ENCODE measurements around the gene JOSD1. TPM values are rescaled to one million over a fixed set of nuclear protein-coding genes. Genes with fewer than 3 reads are reported as not detected.

JOSD1 gene
- total RNA-seq, 2 donors from 2014 or later: 21.2 to 26.7 TPM

DNA sequence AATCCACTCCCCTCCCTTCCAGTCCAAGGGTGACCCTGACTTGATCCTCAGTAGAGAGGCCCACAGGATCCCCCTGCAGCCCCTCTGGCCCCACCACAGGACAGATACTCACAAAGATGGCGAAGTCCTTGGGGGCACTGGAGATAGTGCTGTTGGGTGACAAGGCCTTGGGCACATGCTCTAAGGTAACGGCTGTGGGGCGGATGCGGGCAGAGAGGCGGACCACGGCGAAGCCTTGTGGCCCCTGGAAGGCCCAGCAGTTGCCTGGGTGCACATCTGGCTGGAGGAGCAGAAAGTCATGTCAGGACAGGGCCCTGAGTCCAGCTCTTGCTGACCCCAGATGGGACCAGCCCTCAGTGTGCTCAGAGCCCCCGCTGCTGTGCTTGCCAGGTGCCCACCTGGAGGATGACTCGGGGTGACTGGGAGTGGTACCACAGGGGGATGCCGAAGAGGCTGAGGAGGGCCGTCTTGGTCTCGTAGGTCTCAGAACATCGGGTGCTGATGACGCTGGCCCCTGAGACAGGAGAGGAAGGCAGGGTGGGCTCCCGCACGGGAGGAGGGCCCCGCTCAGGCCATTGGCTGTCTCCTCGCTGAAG is 37.8 kb upstream of the JOSD1 start:
- no peak overlapping the region for H3K9ac ChIP-seq (ENCODE audit: extremely low read depth, low read length, poor library complexity, severe bottlenecking)
- WGBS, 2 experiments (ENCODE audit: insufficient coverage in 1 of 2, insufficient read length in 1 of 2): 92 to 95% methylated on average over 9 to 18 of the region's 18 CpGs

GRCh38 chr22:38737302-38738060 is 36.7 kb upstream of the JOSD1 start:
- H3K4me1 ChIP-seq (ENCODE audit: control insufficient read depth, insufficient read depth, low read length): no peaks in the 10 kb centered on the region
- H3K27ac ChIP-seq (ENCODE audit: low read depth, low read length): no peak overlapping the region
- H3K4me3 Mint-ChIP-seq: no peak overlapping the region
- no peaks in the 10 kb centered on the region for H3K27me3 Mint-ChIP-seq (ENCODE audit: insufficient read depth)
- H3K9ac ChIP-seq (ENCODE audit: extremely low read depth, low read length, poor library complexity, severe bottlenecking): no peak overlapping the region
- peaks cover 49% of the 10 kb centered on the region for H3K36me3 Mint-ChIP-seq (ENCODE audit: low read depth)
- H3K27me3 ChIP-seq (ENCODE audit: control insufficient read depth, insufficient read depth, low read length, poor library complexity, severe bottlenecking): no peaks in the 10 kb centered on the region
- no peaks in the 10 kb centered on the region for H3K9me3 Mint-ChIP-seq
- DNase-seq: no peak
- H3K4me3 ChIP-seq (ENCODE audit: low read length): no peak overlapping the region
- no peaks in the 10 kb centered on the region for H3K4me1 Mint-ChIP-seq
- TF ChIP-seq, protein P1, sequence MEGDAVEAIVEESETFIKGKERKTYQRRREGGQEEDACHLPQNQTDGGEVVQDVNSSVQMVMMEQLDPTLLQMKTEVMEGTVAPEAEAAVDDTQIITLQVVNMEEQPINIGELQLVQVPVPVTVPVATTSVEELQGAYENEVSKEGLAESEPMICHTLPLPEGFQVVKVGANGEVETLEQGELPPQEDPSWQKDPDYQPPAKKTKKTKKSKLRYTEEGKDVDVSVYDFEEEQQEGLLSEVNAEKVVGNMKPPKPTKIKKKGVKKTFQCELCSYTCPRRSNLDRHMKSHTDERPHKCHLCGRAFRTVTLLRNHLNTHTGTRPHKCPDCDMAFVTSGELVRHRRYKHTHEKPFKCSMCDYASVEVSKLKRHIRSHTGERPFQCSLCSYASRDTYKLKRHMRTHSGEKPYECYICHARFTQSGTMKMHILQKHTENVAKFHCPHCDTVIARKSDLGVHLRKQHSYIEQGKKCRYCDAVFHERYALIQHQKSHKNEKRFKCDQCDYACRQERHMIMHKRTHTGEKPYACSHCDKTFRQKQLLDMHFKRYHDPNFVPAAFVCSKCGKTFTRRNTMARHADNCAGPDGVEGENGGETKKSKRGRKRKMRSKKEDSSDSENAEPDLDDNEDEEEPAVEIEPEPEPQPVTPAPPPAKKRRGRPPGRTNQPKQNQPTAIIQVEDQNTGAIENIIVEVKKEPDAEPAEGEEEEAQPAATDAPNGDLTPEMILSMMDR (conservative IDR thresholded peaks at IDR 0.05): no peak
- H3K9me3 ChIP-seq (ENCODE audit: control insufficient read depth, low read length): no peaks in the 10 kb centered on the region
- WGBS, 2 experiments (ENCODE audit: insufficient coverage in 1 of 2, insufficient read length in 1 of 2): 91 to 94% methylated on average over 17 to 21 of the region's 21 CpGs
- H3K27ac Mint-ChIP-seq: peak overlapping the region; percentile 55
- peaks cover 88% of the 10 kb centered on the region for H3K36me3 ChIP-seq (ENCODE audit: control insufficient read depth, insufficient read depth, low read length)

More for the DNA sequence above, 37.8 kb upstream of the JOSD1 start:
- Mint-ChIP-seq H3K9me3 (no peaks in the 10 kb centered on the region), H3K4me1 (no peaks in the 10 kb centered on the region), H3K27ac (no peak overlapping the region), H3K27me3 (ENCODE audit: insufficient read depth) (no peaks in the 10 kb centered on the region), H3K36me3 (ENCODE audit: low read depth) (peaks cover 49% of the 10 kb centered on the region), H3K4me3 (no peak overlapping the region)
- Histone ChIP-seq H3K27me3 (ENCODE audit: control insufficient read depth, insufficient read depth, low read length, poor library complexity, severe bottlenecking) (no peaks in the 10 kb centered on the region), H3K9me3 (ENCODE audit: control insufficient read depth, low read length) (no peaks in the 10 kb centered on the region), H3K36me3 (ENCODE audit: control insufficient read depth, insufficient read depth, low read length) (peaks cover 91% of the 10 kb centered on the region), H3K4me1 (ENCODE audit: control insufficient read depth, insufficient read depth, low read length) (no peaks in the 10 kb centered on the region), H3K27ac (ENCODE audit: low read depth, low read length) (no peak overlapping the region), H3K4me3 (ENCODE audit: low read length) (no peak overlapping the region)
- TF ChIP-seq, protein P1 (conservative IDR thresholded peaks at IDR 0.05): no peak
- DNase-seq: no peak

- no peak overlapping the region for H3K9ac ChIP-seq (ENCODE audit: extremely low read depth, low read length, poor library complexity, severe bottlenecking)
- WGBS, 2 experiments (ENCODE audit: insufficient coverage in 1 of 2, insufficient read length in 1 of 2): 96% methylated on average over 4 to 7 of the region's 7 CpGs
- H3K36me3 Mint-ChIP-seq (ENCODE audit: low read depth): peaks cover 42% of the 10 kb centered on the region
These were observed 35.5 kb upstream of the JOSD1 start for GRCh38 chr22:38736257-38736570.

More at GRCh38 chr22:38736257-38736570, 35.5 kb upstream of the JOSD1 start:
- Histone ChIP-seq H3K27ac (ENCODE audit: low read depth, low read length) (no peak overlapping the region), H3K4me3 (ENCODE audit: low read length) (no peak overlapping the region), H3K9me3 (ENCODE audit: control insufficient read depth, low read length) (no peaks in the 10 kb centered on the region), H3K4me1 (ENCODE audit: control insufficient read depth, insufficient read depth, low read length) (no peaks in the 10 kb centered on the region), H3K27me3 (ENCODE audit: control insufficient read depth, insufficient read depth, low read length, poor library complexity, severe bottlenecking) (no peaks in the 10 kb centered on the region), H3K36me3 (ENCODE audit: control insufficient read depth, insufficient read depth, low read length) (peaks cover 85% of the 10 kb centered on the region)
- Mint-ChIP-seq H3K4me1 (no peaks in the 10 kb centered on the region), H3K27ac (no peak overlapping the region), H3K4me3 (no peak overlapping the region), H3K9me3 (no peaks in the 10 kb centered on the region), H3K27me3 (ENCODE audit: insufficient read depth) (no peaks in the 10 kb centered on the region)
- DNase-seq: no peak
- TF ChIP-seq, protein P1 (conservative IDR thresholded peaks at IDR 0.05): no peak

Data from endodermal cell (in vitro differentiated cells).